Fibroblast of peridontal ligament (primary cell): ENCODE data around the gene ZNF500.

ENCODE experiments used
- DNase-seq: peaks from one replicate; pipeline ENCODE4 v3.0.0-alpha.2; 2010; ENCODE audit errors: extremely low read depth

Gene ZNF500

GRCh38 chr16:4766875-4767628 is at the start of gene ZNF500:
Gene ZNF500, minus strand, starts transcription at chr16:4767162. Its CDS starts 1,184 bp downstream, at chr16:4765978.
- peak; percentile 93 for DNase-seq

DNA sequence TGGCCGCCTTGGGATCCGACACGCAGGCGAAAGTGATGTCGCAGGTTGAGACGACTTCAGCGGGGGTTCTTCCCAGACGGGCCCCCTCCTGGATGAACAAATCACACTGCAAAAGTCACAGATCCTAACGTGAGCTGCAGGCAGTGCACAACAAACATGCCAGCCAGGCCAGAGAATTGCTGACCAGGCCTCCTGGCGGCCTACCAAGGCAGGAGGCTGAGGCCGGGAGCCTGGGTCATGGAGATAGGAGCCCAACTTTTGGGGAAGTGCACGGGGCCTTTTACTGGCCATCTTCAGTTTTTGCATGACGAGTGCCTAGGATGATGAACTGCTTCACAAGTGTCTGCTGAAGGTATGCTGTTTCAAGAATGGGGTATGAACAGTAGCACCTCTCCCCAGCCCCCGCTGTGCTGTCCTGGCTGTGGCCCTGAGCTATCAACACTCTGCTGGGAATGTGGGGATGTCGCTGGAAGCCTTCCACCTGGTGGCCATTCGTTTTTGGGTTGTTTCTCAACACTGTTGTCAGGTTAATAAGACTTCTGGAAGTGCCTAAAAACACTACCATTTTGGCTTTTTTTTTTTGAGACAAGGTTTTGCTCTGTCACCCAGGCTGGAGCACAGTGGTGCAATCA is 47.7 kb upstream of the ZNF500 start:
- DNase-seq, result no peak

- no peak for DNase-seq
These were observed 47.1 kb upstream of the ZNF500 start for GRCh38 chr16:4814046-4814445.

GRCh38 chr16:4813251-4814003 is 46.5 kb upstream of the ZNF500 start:
- DNase-seq, result no peak

GRCh38 chr16:4811773-4812172 is 44.8 kb upstream of the ZNF500 start:
- DNase-seq, result no peak

- no peak for DNase-seq
These were observed 44.3 kb upstream of the ZNF500 start for GRCh38 chr16:4811242-4811641.

DNA sequence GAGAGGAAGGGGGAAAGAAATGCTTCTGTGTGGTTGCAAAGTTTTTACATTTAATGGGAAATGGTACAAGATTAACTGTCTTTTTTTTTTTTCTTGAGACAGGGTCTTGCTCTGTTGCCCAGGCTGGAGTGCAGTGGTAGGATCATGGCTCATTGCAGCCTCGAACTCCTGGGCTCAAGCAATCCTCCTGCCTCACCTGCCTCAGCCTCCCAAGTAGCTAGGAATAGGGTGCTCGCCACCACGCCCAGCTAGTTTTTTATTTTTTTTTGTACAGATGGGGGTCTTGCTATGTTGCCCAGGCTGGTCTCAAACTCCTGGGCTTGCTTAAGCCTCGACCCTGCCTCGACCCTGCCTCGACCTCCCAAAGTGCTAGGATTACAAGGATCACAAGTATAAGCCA is 39.3 kb upstream of the ZNF500 start:
- no peak for DNase-seq

DNA sequence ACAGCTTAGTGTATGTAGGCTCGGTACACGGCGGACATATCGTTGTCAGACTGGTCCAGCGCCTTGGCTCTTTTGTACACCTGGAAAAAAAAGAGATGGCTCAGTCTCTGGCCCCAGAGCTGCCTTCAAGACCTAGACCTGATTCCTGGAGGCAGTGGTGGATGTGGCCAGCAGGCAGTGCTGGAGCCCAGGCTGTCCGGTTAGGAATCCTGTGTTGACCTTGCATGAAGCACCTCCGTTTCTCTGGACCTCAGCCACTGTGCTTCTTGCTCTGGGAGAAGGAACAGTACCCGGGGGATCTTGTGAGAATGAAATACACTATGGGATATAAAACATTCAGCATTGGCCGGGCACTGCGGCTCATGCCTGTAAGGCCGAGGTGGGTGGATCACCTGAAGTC is 38.3 kb upstream of the ZNF500 start:
- DNase-seq, result no peak

DNA sequence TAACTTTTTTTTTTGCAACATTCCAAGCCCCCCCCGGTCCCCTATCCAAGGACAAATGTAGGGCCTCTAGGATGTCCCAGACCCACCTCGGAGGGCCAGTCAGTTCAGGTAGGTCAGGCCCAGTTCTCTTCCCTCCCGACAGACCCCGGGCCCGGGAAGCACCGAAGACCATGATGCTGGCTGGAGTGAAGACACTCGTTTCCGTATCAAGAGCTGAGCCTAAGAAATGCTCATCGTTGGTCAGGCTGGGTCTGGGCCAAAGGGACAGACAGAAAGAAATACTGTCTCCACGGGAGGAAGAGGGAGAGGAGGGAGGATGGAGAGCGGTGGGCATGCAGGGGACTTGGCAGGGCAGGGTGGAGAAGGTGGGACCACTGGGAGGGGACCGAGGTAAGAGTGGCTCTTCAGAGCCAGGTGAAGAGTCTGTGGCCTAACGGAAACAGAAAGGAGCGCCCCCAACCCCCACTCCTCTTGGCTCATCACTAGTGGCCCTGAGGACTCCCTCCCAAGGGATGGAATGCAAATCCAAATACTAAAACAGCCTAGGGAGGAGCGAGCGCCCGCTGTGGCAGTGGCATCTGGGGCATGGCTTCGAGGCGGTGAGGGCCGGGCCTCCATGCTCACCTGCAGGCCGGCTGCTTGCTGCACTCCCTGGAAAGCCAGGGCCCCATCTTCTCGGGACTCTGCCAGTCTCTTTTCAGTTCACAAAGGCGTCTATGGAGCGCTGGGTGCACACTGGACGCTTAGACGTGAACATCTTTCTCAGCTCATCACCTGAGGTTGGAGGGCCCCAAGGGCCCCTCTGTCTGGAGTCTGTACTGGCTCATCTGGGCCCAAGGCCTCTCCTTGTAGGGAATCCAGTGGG is 37.2 kb upstream of the ZNF500 start:
- no peak for DNase-seq

DNA sequence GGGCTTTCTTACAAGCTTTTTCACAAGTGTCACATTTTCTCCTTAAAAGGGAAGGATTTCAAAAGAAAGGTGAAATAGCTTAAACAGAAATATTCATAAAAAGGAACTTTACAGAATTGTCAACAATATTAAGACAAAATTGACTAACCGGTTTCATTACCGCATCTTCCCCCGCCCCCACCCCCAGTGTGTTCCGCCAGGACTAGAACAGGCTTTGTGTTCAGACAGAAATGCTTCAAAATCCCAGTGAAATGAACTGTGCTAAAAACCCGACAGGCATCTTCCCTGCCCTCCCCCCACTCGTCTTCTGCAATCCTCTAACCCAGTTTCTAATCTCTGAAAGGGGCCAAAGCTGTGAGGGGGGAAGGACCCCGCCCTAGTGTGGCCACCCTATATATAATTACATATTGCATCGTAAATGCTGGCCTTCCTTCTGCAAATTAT is 36.5 kb upstream of the ZNF500 start:
- DNase-seq, result no peak

GRCh38 chr16:4802659-4803287 is 35.8 kb upstream of the ZNF500 start:
- DNase-seq, result peak; percentile 84

GRCh38 chr16:4801962-4802658 is 35.1 kb upstream of the ZNF500 start, which contains the start of gene ROGDI:
Gene ROGDI, minus strand, starts transcription at chr16:4802633. Its CDS starts 62 bp downstream, at chr16:4802571.
- peak; percentile 15 for DNase-seq

DNA sequence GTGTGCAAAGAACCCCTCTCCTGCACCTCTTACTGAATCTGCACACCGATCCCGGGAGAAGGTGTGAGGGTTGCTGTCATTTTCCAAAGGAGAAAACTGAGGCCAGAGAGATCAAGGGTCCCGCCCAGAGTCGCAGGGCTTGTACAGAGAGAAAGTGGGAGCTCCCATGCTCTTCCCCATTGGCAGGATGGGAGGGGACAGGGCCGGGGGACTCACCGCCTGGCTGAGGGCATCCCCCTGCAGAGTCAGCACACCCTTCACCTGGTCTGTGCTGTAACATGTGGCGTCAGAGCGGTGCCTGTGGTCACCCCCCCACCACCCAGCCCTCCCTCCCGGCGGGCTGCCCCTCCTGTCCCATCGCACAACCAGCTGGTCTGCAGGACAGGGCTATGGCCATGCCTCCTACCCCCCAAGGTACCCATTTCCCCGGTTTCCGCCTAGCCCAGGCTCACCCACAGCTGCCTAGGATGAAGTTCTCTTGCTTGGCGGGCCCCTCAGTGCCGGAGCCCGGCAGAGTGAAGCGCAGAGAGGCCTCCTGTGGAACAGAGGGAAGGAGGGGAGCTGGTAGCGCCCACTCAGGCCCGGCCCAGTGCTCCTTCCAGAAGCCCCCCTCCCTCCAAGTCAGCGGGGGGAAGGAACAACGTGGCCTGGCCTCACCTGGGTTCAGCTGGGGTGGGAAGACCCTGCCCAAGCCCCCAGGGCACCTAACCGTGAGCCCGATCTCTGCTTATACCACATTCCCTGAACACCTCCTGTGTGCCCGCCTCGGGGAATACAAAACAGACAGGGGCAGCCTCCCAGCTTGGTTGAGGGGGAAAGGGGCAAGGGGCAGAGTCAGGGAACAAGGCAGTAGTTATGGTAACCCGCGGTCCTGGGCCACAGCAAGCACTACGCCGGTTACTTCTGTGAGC is 34.3 kb upstream of the ZNF500 start:
- no peak for DNase-seq

DNA sequence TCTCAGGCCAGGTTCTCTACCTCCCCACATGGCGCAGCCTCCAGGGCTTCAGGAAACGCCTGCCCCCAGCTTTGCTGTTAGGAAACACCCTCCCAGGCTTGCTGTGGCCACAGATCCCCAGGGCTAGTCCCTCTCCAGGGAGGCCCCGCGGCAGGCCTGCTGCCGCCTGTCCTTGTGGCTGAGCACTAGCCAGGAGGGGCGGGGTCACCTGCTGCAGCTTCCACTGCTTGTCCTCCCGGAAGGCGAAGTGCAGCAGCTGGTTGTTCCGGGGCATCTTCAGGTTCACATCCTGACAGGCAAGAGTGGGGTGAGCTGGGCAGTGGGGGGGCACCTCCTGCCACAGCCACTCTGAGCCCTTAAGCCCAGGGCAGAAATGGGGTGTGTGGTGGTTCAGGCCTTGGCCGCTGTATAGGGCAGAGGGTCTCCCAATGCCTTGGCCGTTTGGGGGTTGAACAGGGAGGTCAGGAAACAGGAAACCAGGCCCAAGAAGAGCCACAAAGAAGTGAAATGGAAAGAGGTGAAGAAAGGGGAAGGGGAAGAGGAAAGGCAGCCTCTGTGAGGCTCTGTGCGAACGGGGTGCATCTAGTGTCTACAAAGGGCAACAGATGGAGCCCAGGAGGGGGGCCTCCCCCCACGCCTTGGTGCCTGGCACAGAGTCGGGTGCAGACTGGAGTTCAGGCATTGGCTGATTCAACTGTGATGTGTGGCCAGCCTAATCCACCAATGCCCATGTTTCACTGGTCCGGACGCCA is 33.5 kb upstream of the ZNF500 start:
- no peak for DNase-seq

GRCh38 chr16:4799171-4799855 is 32.4 kb upstream of the ZNF500 start:
- no peak for DNase-seq

- DNase-seq, result no peak
These were observed 31.5 kb upstream of the ZNF500 start for GRCh38 chr16:4798456-4798855.

DNA sequence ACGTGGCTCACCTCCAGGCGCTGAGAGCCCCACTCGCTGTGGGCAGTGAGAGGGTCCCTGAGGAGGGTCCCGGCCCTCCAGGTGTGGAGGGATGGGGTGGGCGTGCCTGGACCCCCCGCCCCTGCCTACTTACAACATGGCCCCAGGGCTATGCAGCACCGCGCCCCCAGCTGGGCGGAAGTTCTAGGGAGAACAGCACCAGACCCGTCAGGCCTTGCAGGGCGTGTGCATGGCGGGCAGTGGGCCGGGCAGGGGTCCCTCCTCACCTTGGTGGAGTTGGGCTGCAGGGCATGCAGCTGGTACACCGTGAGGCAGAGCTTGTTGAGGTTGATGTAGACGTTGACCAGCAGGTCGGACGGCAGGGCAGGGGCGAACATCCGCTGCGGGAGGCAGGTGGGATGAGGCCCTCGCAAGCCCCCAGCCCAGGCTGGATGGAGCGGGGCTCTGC is 30.9 kb upstream of the ZNF500 start:
- DNase-seq, result no peak
